ENCODE data around the gene TOGARAM1. TPM values are rescaled to one million over a fixed set of nuclear protein-coding genes. Genes with fewer than 3 reads are reported as not detected.

Gene TOGARAM1
- total RNA-seq, 1 donor from 2014 or later: 12.2 TPM

- no peaks in the 10 kb centered on the region for H3K27me3 ChIP-seq (ENCODE audit: control insufficient read depth, insufficient read depth, low read length)
- DNase-seq (ENCODE audit: low read depth): no peak
- H3K4me3 ChIP-seq (ENCODE audit: low read depth, low read length): no peak overlapping the region
- H3K36me3 ChIP-seq (ENCODE audit: control insufficient read depth, insufficient read depth, low read length): no peaks in the 10 kb centered on the region
- TF ChIP-seq, protein P1, sequence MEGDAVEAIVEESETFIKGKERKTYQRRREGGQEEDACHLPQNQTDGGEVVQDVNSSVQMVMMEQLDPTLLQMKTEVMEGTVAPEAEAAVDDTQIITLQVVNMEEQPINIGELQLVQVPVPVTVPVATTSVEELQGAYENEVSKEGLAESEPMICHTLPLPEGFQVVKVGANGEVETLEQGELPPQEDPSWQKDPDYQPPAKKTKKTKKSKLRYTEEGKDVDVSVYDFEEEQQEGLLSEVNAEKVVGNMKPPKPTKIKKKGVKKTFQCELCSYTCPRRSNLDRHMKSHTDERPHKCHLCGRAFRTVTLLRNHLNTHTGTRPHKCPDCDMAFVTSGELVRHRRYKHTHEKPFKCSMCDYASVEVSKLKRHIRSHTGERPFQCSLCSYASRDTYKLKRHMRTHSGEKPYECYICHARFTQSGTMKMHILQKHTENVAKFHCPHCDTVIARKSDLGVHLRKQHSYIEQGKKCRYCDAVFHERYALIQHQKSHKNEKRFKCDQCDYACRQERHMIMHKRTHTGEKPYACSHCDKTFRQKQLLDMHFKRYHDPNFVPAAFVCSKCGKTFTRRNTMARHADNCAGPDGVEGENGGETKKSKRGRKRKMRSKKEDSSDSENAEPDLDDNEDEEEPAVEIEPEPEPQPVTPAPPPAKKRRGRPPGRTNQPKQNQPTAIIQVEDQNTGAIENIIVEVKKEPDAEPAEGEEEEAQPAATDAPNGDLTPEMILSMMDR (IDR thresholded peaks at IDR 0.05; ENCODE audit: insufficient read depth, low read length, poor library complexity, severe bottlenecking): no peak
Observed at GRCh38 chr14:44989497-44990440, 27.8 kb downstream of the TOGARAM1 start.

DNA sequence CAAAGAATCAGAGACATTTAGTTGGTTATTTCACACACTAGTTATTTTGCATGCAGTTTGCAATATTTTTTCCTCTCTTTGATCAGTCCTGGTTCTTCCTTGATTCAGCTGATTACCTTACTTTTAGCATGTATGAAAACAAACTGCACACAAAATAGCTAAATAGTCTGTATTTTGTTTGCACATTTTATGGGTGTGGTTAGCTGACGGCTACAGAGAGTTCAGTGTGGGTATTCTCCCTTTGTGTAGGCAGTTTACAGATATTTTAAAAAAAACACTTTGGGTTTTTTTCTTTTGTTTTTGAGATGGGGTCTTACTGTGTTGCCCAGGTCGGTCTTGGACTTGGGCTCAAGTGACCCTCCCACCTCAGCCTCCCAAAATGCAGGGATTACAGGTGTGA is 28.5 kb downstream of the TOGARAM1 start:
- TF ChIP-seq, protein P1 (IDR thresholded peaks at IDR 0.05; ENCODE audit: insufficient read depth, low read length, poor library complexity, severe bottlenecking): no peak
- Histone ChIP-seq H3K36me3 (ENCODE audit: control insufficient read depth, insufficient read depth, low read length) (no peaks in the 10 kb centered on the region), H3K27me3 (ENCODE audit: control insufficient read depth, insufficient read depth, low read length) (no peaks in the 10 kb centered on the region), H3K4me3 (ENCODE audit: low read depth, low read length) (no peak overlapping the region)
- no peak for DNase-seq (ENCODE audit: low read depth)

- H3K4me3 ChIP-seq (ENCODE audit: low read depth, low read length): no peak overlapping the region
- H3K36me3 ChIP-seq (ENCODE audit: control insufficient read depth, insufficient read depth, low read length): no peaks in the 10 kb centered on the region
- H3K27me3 ChIP-seq (ENCODE audit: control insufficient read depth, insufficient read depth, low read length): no peaks in the 10 kb centered on the region
- TF ChIP-seq, protein P1 (IDR thresholded peaks at IDR 0.05; ENCODE audit: insufficient read depth, low read length, poor library complexity, severe bottlenecking): no peak
- no peak for DNase-seq (ENCODE audit: low read depth)
Observed at GRCh38 chr14:44995196-44995595, 33.2 kb downstream of the TOGARAM1 start.

- no peaks in the 10 kb centered on the region for H3K36me3 ChIP-seq (ENCODE audit: control insufficient read depth, insufficient read depth, low read length)
- DNase-seq (ENCODE audit: low read depth): no peak
- TF ChIP-seq, protein P1 (IDR thresholded peaks at IDR 0.05; ENCODE audit: insufficient read depth, low read length, poor library complexity, severe bottlenecking): no peak
Observed at GRCh38 chr14:44995770-44996294, 33.8 kb downstream of the TOGARAM1 start.

GRCh38 chr14:45003924-45004323 is 41.9 kb downstream of the TOGARAM1 start:
- no peak for DNase-seq (ENCODE audit: low read depth)
- no peaks in the 10 kb centered on the region for H3K36me3 ChIP-seq (ENCODE audit: control insufficient read depth, insufficient read depth, low read length)
- no peaks in the 10 kb centered on the region for H3K27me3 ChIP-seq (ENCODE audit: control insufficient read depth, insufficient read depth, low read length)
- TF ChIP-seq, protein P1 (IDR thresholded peaks at IDR 0.05; ENCODE audit: insufficient read depth, low read length, poor library complexity, severe bottlenecking): no peak
- no peak overlapping the region for H3K4me3 ChIP-seq (ENCODE audit: low read depth, low read length)

More at GRCh38 chr14:44995770-44996294, 33.8 kb downstream of the TOGARAM1 start:
- H3K27me3 ChIP-seq (ENCODE audit: control insufficient read depth, insufficient read depth, low read length): no peaks in the 10 kb centered on the region
- H3K4me3 ChIP-seq (ENCODE audit: low read depth, low read length): no peak overlapping the region

Measured in kidney epithelial cell (primary cell).